ENCODE measurements around the gene ADCK2.
"Not testable (repeated sequence)": the region's sequence is repeated elsewhere in the genome, so short reads cannot be mapped to it uniquely, and the experiment has no call there.

ADCK2 gene

DNA sequence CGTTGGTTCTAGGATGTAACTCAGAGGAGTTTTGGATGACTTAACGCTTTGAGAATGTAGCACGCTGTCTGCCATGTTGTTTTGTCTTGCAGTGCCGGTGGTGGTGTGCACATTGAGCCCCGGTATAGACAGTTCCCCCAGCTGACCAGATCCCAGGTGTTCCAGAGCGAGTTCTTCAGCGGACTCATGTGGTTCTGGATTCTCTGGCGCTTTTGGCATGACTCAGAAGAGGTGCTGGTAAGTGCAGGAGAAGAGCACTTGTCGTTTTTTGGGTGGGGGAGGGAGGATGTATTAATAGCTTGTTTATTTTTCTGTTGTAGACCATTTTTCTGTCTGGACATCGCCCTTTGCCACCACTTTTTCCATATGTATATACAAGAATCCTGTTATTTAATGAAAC lies 30.0 kb downstream of the ADCK2 start:
- Histone ChIP-seq H3K9ac (ENCODE audit: low read length) (no peak overlapping the region), H3K27me3 (ENCODE audit: insufficient read depth, low read length) (no peaks in the 10 kb centered on the region), H2AFZ (ENCODE audit: low read length) (no peak overlapping the region), H3K27ac (ENCODE audit: low read depth, low read length, poor library complexity, severe bottlenecking) (no peak overlapping the region), H4K20me1 (ENCODE audit: insufficient read depth, low read length) (no peaks in the 10 kb centered on the region), H3K9me3 (ENCODE audit: low read length) (no peaks in the 10 kb centered on the region), H3K4me2 (ENCODE audit: low read length) (no peak overlapping the region), H3K9me2 (ENCODE audit: low read depth, low read length) (no peaks in the 10 kb centered on the region), H3K36me3 (ENCODE audit: insufficient read depth, low read length) (peaks cover 53% of the 10 kb centered on the region), H3K79me2 (ENCODE audit: insufficient read depth, low read length) (peaks cover 46% of the 10 kb centered on the region), H3K4me1 (ENCODE audit: insufficient read depth, low read length, severe bottlenecking) (peaks cover 8% of the 10 kb centered on the region), H3F3A (ENCODE audit: insufficient read depth, low read length) (no peaks in the 10 kb centered on the region), H3K4me3 (ENCODE audit: low read depth, low read length, poor library complexity, severe bottlenecking) (no peak overlapping the region)
- TF ChIP-seq, protein P1, sequence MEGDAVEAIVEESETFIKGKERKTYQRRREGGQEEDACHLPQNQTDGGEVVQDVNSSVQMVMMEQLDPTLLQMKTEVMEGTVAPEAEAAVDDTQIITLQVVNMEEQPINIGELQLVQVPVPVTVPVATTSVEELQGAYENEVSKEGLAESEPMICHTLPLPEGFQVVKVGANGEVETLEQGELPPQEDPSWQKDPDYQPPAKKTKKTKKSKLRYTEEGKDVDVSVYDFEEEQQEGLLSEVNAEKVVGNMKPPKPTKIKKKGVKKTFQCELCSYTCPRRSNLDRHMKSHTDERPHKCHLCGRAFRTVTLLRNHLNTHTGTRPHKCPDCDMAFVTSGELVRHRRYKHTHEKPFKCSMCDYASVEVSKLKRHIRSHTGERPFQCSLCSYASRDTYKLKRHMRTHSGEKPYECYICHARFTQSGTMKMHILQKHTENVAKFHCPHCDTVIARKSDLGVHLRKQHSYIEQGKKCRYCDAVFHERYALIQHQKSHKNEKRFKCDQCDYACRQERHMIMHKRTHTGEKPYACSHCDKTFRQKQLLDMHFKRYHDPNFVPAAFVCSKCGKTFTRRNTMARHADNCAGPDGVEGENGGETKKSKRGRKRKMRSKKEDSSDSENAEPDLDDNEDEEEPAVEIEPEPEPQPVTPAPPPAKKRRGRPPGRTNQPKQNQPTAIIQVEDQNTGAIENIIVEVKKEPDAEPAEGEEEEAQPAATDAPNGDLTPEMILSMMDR (IDR thresholded peaks at IDR 0.05; ENCODE audit: low read length) = no peak
- TF ChIP-seq EZH2 (IDR thresholded peaks at IDR 0.05; ENCODE audit: borderline replicate concordance, low read length) = no peak

- TF ChIP-seq EZH2 (IDR thresholded peaks at IDR 0.05; ENCODE audit: borderline replicate concordance, low read length) = no peak
- TF ChIP-seq, protein P1 (IDR thresholded peaks at IDR 0.05; ENCODE audit: low read length) = no peak
- Histone ChIP-seq H3K36me3 (ENCODE audit: insufficient read depth, low read length) (peaks cover 56% of the 10 kb centered on the region), H3F3A (ENCODE audit: insufficient read depth, low read length) (no peaks in the 10 kb centered on the region)
Measured at GRCh38 chr7:140704205-140704604, 31.5 kb downstream of the ADCK2 start.

DNA sequence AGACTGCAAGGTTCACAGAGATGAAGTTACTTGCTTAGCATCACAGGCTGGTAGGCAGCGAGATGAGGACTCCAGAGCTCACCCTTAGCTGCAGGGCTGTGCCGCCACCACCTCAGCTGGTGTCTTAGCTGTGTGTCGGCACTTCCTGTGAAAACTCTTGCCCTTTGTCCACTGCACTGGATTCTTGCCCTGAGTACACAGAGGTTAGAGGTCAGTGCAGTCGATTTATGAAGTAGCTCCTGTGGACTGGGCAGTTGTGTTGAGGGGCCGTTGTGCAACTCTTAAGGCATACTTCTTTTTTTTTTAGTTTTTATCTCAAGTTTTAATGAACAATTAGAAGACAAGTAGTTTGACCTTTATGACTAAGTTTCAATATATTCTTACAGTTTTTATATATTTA lies 34.4 kb downstream of the ADCK2 start:
- Histone ChIP-seq H4K20me1 (ENCODE audit: insufficient read depth, low read length) (no peaks in the 10 kb centered on the region), H3K4me1 (ENCODE audit: insufficient read depth, low read length, severe bottlenecking) (no peaks in the 10 kb centered on the region), H3K4me3 (ENCODE audit: low read depth, low read length, poor library complexity, severe bottlenecking) (no peak overlapping the region), H3K9me2 (ENCODE audit: low read depth, low read length) (no peaks in the 10 kb centered on the region), H3K79me2 (ENCODE audit: insufficient read depth, low read length) (peaks cover 5% of the 10 kb centered on the region), H3K9me3 (ENCODE audit: low read length) (no peaks in the 10 kb centered on the region), H3K9ac (ENCODE audit: low read length) (no peak overlapping the region), H3K27me3 (ENCODE audit: insufficient read depth, low read length) (no peaks in the 10 kb centered on the region), H3K27ac (ENCODE audit: low read depth, low read length, poor library complexity, severe bottlenecking) (no peak overlapping the region), H3F3A (ENCODE audit: insufficient read depth, low read length) (no peaks in the 10 kb centered on the region), H2AFZ (ENCODE audit: low read length) (no peak overlapping the region), H3K4me2 (ENCODE audit: low read length) (no peak overlapping the region), H3K36me3 (ENCODE audit: insufficient read depth, low read length) (peaks cover 44% of the 10 kb centered on the region)
- TF ChIP-seq, protein P1 (IDR thresholded peaks at IDR 0.05; ENCODE audit: low read length) = no peak
- TF ChIP-seq EZH2 (IDR thresholded peaks at IDR 0.05; ENCODE audit: borderline replicate concordance, low read length) = no peak

More at GRCh38 chr7:140704205-140704604, 31.5 kb downstream of the ADCK2 start:
- no peaks in the 10 kb centered on the region for H3K9me3 ChIP-seq (ENCODE audit: low read length)
- H3K4me3 ChIP-seq (ENCODE audit: low read depth, low read length, poor library complexity, severe bottlenecking) = no peak overlapping the region
- no peaks in the 10 kb centered on the region for H4K20me1 ChIP-seq (ENCODE audit: insufficient read depth, low read length)
- H2AFZ ChIP-seq (ENCODE audit: low read length) = no peak overlapping the region
- no peaks in the 10 kb centered on the region for H3K27me3 ChIP-seq (ENCODE audit: insufficient read depth, low read length)
- H3K9me2 ChIP-seq (ENCODE audit: low read depth, low read length) = no peaks in the 10 kb centered on the region
- peaks cover 32% of the 10 kb centered on the region for H3K79me2 ChIP-seq (ENCODE audit: insufficient read depth, low read length)
- no peak overlapping the region for H3K4me2 ChIP-seq (ENCODE audit: low read length)
- H3K4me1 ChIP-seq (ENCODE audit: insufficient read depth, low read length, severe bottlenecking) = no peaks in the 10 kb centered on the region
- H3K27ac ChIP-seq (ENCODE audit: low read depth, low read length, poor library complexity, severe bottlenecking) = no peak overlapping the region
- H3K9ac ChIP-seq (ENCODE audit: low read length) = no peak overlapping the region

DNA sequence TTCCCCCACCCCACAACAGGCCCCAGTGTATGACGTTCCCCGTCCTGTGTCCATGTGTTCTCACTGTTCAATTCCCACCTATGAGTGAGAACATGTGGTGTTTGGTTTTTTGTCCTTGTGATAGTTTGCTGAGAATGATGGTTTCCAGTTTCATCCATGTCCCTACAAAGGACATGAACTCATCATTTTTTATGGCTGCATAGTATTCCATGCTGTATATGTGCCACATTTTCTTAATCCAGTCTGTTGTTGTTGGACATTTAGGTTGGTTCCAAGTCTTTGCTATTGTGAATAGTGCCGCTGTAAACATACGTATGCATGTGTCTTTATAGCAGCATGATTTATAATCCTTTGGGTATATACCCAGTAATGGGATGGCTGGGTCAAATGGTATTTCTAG lies 36.0 kb downstream of the ADCK2 start:
- H4K20me1 ChIP-seq (ENCODE audit: insufficient read depth, low read length); H3K4me1 ChIP-seq (ENCODE audit: insufficient read depth, low read length, severe bottlenecking); H3K79me2 ChIP-seq (ENCODE audit: insufficient read depth, low read length); H2AFZ ChIP-seq (ENCODE audit: low read length); H3K4me3 ChIP-seq (ENCODE audit: low read depth, low read length, poor library complexity, severe bottlenecking); H3K4me2 ChIP-seq (ENCODE audit: low read length); H3F3A ChIP-seq (ENCODE audit: insufficient read depth, low read length); H3K27me3 ChIP-seq (ENCODE audit: insufficient read depth, low read length); H3K9ac ChIP-seq (ENCODE audit: low read length); H3K27ac ChIP-seq (ENCODE audit: low read depth, low read length, poor library complexity, severe bottlenecking); H3K9me2 ChIP-seq (ENCODE audit: low read depth, low read length); H3K9me3 ChIP-seq (ENCODE audit: low read length): not testable (repeated sequence)
- peaks cover 34% of the 10 kb centered on the region for H3K36me3 ChIP-seq (ENCODE audit: insufficient read depth, low read length)

GRCh38 chr7:140712392-140712791 lies 39.6 kb downstream of the ADCK2 start:
- not testable (repeated sequence) for H3K9me3 ChIP-seq (ENCODE audit: low read length); H4K20me1 ChIP-seq (ENCODE audit: insufficient read depth, low read length); H3K27me3 ChIP-seq (ENCODE audit: insufficient read depth, low read length); H3F3A ChIP-seq (ENCODE audit: insufficient read depth, low read length); H3K9me2 ChIP-seq (ENCODE audit: low read depth, low read length); H2AFZ ChIP-seq (ENCODE audit: low read length); H3K4me1 ChIP-seq (ENCODE audit: insufficient read depth, low read length, severe bottlenecking); H3K4me2 ChIP-seq (ENCODE audit: low read length); H3K4me3 ChIP-seq (ENCODE audit: low read depth, low read length, poor library complexity, severe bottlenecking); H3K27ac ChIP-seq (ENCODE audit: low read depth, low read length, poor library complexity, severe bottlenecking); H3K36me3 ChIP-seq (ENCODE audit: insufficient read depth, low read length); H3K9ac ChIP-seq (ENCODE audit: low read length); H3K79me2 ChIP-seq (ENCODE audit: insufficient read depth, low read length)
